HEK293 (cell line): ENCODE results near the gene LARGE1.

Source experiments
- CTCF ChIA-PET: fragments of 350-600 bp; formaldehyde crosslinking; extraction: SDS; loops from one replicate; lab custom pipeline; 2021; ENCODE audit warnings: antibody characterized with exemption; lab: Yijun Ruan, JAX
- POLR2A ChIA-PET: fragments of 300-600 bp; formaldehyde crosslinking; extraction: SDS; loops from one replicate; lab custom pipeline; 2020; ENCODE audit warnings: antibody characterized with exemption, inconsistent platforms; lab: Yijun Ruan, JAX
- H3K27ac ChIP-seq: fragments of 200-500 bp; sonication (Bioruptor generic); 2 replicates; pipeline ENCODE4 v1.5.1; 2014; ENCODE audit warnings: low read depth, low read length, control low read depth, inconsistent platforms; ENCODE audit errors: extremely low read depth
- H3K36me3 ChIP-seq, 2 experiments: fragments of 200-500 bp in 1 of 2; sonication (Bioruptor generic) in 1 of 2; 1 replicate in 1 of 2; 2 replicates in 1 of 2; pipeline ENCODE4 v1.5.1; 2014 to 2017; ENCODE audit warnings: inconsistent platforms in 2 of 2, low read length in 2 of 2; ENCODE audit not compliant: control insufficient read depth in 2 of 2, insufficient read depth in 1 of 2
- H3K4me1 ChIP-seq: fragments of 200-500 bp; sonication (Bioruptor generic); 2 replicates; pipeline ENCODE4 v1.5.1; 2014; ENCODE audit warnings: mild to moderate bottlenecking, low read length, inconsistent platforms; ENCODE audit not compliant: control insufficient read depth, insufficient read depth
- H3K4me3 ChIP-seq: 2 replicates; pipeline ENCODE4 v1.5.1; 2011; ENCODE audit warnings: low read depth, mild to moderate bottlenecking, control low read depth, low read length, moderate library complexity
- H3K9me3 ChIP-seq: fragments of 200-500 bp; sonication (Bioruptor generic); 2 replicates; pipeline ENCODE4 v1.5.1; 2014; ENCODE audit warnings: low read depth, low read length, inconsistent platforms; ENCODE audit not compliant: control insufficient read depth, insufficient read depth
- EGR2 ChIP-seq: fragments of 450-650 bp; formaldehyde crosslinking; IDR thresholded peaks from 2 replicates; pipeline ENCODE4 v1.5.1; 2016; ENCODE audit warnings: low read depth, missing biosample characterization, missing genetic modification characterization
- PRDM1 ChIP-seq: fragments of 450-650 bp; formaldehyde crosslinking; IDR thresholded peaks from 2 replicates; pipeline ENCODE4; 2016; ENCODE audit warnings: missing biosample characterization, missing genetic modification characterization
- REPIN1 ChIP-seq: fragments of 450-650 bp; formaldehyde crosslinking; IDR thresholded peaks from 2 replicates; pipeline ENCODE4 v1.5.1; 2017; ENCODE audit warnings: missing biosample characterization, missing genetic modification characterization, low read depth
- SP3 ChIP-seq: fragments of 450-650 bp; formaldehyde crosslinking; IDR thresholded peaks from 2 replicates; pipeline ENCODE4 v1.5.1; 2016; ENCODE audit warnings: missing biosample characterization, missing genetic modification characterization
- TCF7L2 ChIP-seq: IDR thresholded peaks from 2 replicates; pipeline ENCODE4 v1.6.1; 2011; ENCODE audit warnings: low read depth, mild to moderate bottlenecking, inconsistent platforms, low read length, moderate library complexity, borderline replicate concordance
- YY1 ChIP-seq: fragments of 450-650 bp; formaldehyde crosslinking; IDR thresholded peaks from 2 replicates; pipeline ENCODE4 v1.5.1; 2018; ENCODE audit warnings: missing biosample characterization, missing genetic modification characterization
- ZNF10 ChIP-seq: fragments of 450-650 bp; formaldehyde crosslinking; IDR thresholded peaks from 2 replicates; pipeline ENCODE4 v1.5.1; 2017; ENCODE audit warnings: missing biosample characterization, missing genetic modification characterization
- ZNF169 ChIP-seq: fragments of 450-650 bp; formaldehyde crosslinking; IDR thresholded peaks from 2 replicates; pipeline ENCODE4 v1.5.1; 2016; ENCODE audit warnings: missing biosample characterization, missing genetic modification characterization
- ZNF174 ChIP-seq: fragments of 450-650 bp; formaldehyde crosslinking; IDR thresholded peaks from 2 replicates; pipeline ENCODE4 v1.5.0; 2017; ENCODE audit warnings: missing biosample characterization, mild to moderate bottlenecking, missing genetic modification characterization
- ZNF2 ChIP-seq: fragments of 450-650 bp; formaldehyde crosslinking; IDR thresholded peaks from 2 replicates; pipeline ENCODE4 v1.5.1; 2016; ENCODE audit warnings: missing biosample characterization, missing genetic modification characterization
- ZNF274 ChIP-seq, 2 experiments: fragments of 200-500 bp in 1 of 2; fragments of 450-650 bp in 1 of 2; sonication (Bioruptor generic) in 1 of 2; formaldehyde crosslinking in 1 of 2; IDR thresholded peaks; 2 replicates each; pipeline versions ENCODE4 v1.5.1 to v1.6.1; 2014 to 2016; ENCODE audit warnings: borderline replicate concordance in 1 of 2, inconsistent platforms in 1 of 2, low read length in 1 of 2, missing biosample characterization in 1 of 2, missing genetic modification characterization in 1 of 2
- ZNF37A ChIP-seq: fragments of 450-650 bp; IDR thresholded peaks from 2 replicates; pipeline ENCODE4 v1.5.1; 2018; ENCODE audit warnings: missing biosample characterization, missing genetic modification characterization
- ZNF404 ChIP-seq: fragments of 450-650 bp; formaldehyde crosslinking; IDR thresholded peaks from 2 replicates; pipeline ENCODE4 v1.5.1; 2017; ENCODE audit warnings: missing biosample characterization, missing genetic modification characterization
- ZNF423 ChIP-seq: fragments of 450-650 bp; formaldehyde crosslinking; IDR thresholded peaks from 2 replicates; pipeline ENCODE4 v1.5.1; 2016; ENCODE audit warnings: missing biosample characterization, missing genetic modification characterization
- ZNF677 ChIP-seq: fragments of 450-650 bp; IDR thresholded peaks from 2 replicates; pipeline ENCODE4 v1.5.0; 2018; ENCODE audit warnings: missing biosample characterization, mild to moderate bottlenecking, missing genetic modification characterization, moderate library complexity
- TF ChIP-seq, protein P1 (sequence below): fragments of 450-650 bp; IDR thresholded peaks from 2 replicates; pipeline ENCODE4 v1.5.1; 2018; ENCODE audit warnings: missing biosample characterization, mild to moderate bottlenecking, missing genetic modification characterization
- TF ChIP-seq, protein P2 (sequence below): fragments of 450-650 bp; IDR thresholded peaks from 2 replicates; pipeline ENCODE4 v1.5.1; 2018; ENCODE audit warnings: missing biosample characterization, missing genetic modification characterization
- TF ChIP-seq, protein P3 (sequence below): fragments of 450-650 bp; formaldehyde crosslinking; IDR thresholded peaks from 2 replicates; pipeline ENCODE4 v1.5.1; 2016; ENCODE audit warnings: missing biosample characterization, missing genetic modification characterization
- TF ChIP-seq, protein P4 (sequence below): fragments of 450-650 bp; formaldehyde crosslinking; IDR thresholded peaks from 2 replicates; pipeline ENCODE4; 2016; ENCODE audit warnings: missing biosample characterization, missing genetic modification characterization

LARGE1 gene

DNA sequence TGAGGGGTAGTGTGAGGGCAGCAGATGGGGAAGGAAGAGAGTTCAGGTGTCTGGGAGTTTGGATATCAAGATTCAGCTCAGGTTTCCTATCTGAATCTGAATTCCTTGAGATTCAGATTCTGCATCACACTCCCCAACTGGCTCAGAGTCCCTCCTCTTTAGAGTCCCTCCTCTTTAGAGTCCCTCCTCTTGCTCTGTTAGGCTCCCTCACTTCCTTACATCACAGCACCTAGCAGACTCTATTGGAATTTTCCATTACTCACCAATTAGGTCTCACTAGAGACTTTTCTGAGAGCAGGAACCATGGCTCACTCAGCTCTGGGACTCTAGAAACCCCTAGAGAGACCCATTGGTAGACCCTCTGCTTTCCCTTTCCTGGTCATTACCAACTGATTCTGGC, 558.7 kb downstream of the LARGE1 start:
- no peaks in the 10 kb centered on the region for H3K9me3 ChIP-seq
- no peak overlapping the region for H3K27ac ChIP-seq
- no peak overlapping the region for H3K4me3 ChIP-seq
- peaks cover 2% of the 10 kb centered on the region; the same call in 1 of the 2 replicates for H3K4me1 ChIP-seq
- ChIA-PET CTCF (interaction anchor here (0.7 kb wide), 1 partner anchor 33 kb away, joined by 3 read pairs; no protein-coding TSS in a partner anchor), POLR2A (no interaction called here)
- H3K36me3 ChIP-seq, result no peaks in the 10 kb centered on the region; a peak in 1 of 3 replicates
- TF ChIP-seq, protein P1, sequence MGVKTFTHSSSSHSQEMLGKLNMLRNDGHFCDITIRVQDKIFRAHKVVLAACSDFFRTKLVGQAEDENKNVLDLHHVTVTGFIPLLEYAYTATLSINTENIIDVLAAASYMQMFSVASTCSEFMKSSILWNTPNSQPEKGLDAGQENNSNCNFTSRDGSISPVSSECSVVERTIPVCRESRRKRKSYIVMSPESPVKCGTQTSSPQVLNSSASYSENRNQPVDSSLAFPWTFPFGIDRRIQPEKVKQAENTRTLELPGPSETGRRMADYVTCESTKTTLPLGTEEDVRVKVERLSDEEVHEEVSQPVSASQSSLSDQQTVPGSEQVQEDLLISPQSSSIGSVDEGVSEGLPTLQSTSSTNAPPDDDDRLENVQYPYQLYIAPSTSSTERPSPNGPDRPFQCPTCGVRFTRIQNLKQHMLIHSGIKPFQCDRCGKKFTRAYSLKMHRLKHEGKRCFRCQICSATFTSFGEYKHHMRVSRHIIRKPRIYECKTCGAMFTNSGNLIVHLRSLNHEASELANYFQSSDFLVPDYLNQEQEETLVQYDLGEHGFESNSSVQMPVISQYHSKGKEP, result no peak

DNA sequence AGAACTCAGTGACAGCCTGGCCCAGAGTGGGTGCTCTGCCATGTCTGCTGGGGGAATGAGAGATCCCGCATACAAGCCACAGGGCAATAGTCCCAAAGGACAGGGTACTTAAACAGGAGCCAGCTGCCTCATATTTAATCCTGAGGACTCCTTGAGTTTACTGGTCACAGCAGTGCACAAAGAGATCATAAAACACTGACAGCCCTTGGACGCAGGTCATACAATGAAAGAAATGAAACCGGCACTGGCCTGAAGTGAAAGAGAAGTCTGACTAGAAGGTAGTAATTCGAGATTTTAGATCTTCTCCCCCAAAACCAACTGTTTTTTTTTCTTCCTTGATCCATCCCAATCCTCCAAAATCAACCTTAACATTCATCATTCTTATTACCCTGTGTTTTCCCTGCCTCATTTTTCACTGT, 562.3 kb downstream of the LARGE1 start:
- Histone ChIP-seq H3K36me3 (no peaks in the 10 kb centered on the region), H3K4me1 (peaks cover 2% of the 10 kb centered on the region; the same call in 1 of the 2 replicates), H3K4me3 (no peak overlapping the region), H3K9me3 (no peaks in the 10 kb centered on the region), H3K27ac (no peak overlapping the region)
- ChIA-PET CTCF (no interaction called here), POLR2A (no interaction called here)
- TF ChIP-seq, protein P2, sequence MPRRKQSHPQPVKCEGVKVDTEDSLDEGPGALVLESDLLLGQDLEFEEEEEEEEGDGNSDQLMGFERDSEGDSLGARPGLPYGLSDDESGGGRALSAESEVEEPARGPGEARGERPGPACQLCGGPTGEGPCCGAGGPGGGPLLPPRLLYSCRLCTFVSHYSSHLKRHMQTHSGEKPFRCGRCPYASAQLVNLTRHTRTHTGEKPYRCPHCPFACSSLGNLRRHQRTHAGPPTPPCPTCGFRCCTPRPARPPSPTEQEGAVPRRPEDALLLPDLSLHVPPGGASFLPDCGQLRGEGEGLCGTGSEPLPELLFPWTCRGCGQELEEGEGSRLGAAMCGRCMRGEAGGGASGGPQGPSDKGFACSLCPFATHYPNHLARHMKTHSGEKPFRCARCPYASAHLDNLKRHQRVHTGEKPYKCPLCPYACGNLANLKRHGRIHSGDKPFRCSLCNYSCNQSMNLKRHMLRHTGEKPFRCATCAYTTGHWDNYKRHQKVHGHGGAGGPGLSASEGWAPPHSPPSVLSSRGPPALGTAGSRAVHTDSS, result no peak
- TF ChIP-seq PRDM1, result no peak
- no peak for TF ChIP-seq TCF7L2
- TF ChIP-seq EGR2, result no peak
- TF ChIP-seq ZNF423 (tag by site-specific recombination), result no peak
- TF ChIP-seq, protein P3, sequence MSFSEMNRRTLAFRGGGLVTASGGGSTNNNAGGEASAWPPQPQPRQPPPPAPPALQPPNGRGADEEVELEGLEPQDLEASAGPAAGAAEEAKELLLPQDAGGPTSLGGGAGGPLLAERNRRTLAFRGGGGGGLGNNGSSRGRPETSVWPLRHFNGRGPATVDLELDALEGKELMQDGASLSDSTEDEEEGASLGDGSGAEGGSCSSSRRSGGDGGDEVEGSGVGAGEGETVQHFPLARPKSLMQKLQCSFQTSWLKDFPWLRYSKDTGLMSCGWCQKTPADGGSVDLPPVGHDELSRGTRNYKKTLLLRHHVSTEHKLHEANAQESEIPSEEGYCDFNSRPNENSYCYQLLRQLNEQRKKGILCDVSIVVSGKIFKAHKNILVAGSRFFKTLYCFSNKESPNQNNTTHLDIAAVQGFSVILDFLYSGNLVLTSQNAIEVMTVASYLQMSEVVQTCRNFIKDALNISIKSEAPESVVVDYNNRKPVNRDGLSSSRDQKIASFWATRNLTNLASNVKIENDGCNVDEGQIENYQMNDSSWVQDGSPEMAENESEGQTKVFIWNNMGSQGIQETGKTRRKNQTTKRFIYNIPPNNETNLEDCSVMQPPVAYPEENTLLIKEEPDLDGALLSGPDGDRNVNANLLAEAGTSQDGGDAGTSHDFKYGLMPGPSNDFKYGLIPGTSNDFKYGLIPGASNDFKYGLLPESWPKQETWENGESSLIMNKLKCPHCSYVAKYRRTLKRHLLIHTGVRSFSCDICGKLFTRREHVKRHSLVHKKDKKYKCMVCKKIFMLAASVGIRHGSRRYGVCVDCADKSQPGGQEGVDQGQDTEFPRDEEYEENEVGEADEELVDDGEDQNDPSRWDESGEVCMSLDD (tag by site-specific recombination), result no peak
- no peak for TF ChIP-seq ZNF174
- no peak for TF ChIP-seq SP3 (tag by site-specific recombination)
- TF ChIP-seq ZNF404 (tag by site-specific recombination), result no peak
- no peak for TF ChIP-seq ZNF677
- no peak for TF ChIP-seq ZNF10 (tag by site-specific recombination)
- no peak for TF ChIP-seq ZNF2 (tag by site-specific recombination)
- TF ChIP-seq ZNF169 (tag by site-specific recombination), result no peak
- TF ChIP-seq REPIN1, result no peak
- no peak for TF ChIP-seq YY1 (tag by site-specific recombination)
- TF ChIP-seq ZNF274 (IDR thresholded peaks at IDR 0.05; ENCODE audit: low read length), result no peak
- TF ChIP-seq ZNF274 (tag by site-specific recombination; IDR thresholded peaks at IDR 0.05; ENCODE audit: borderline replicate concordance), result no peak
- TF ChIP-seq ZNF37A (tag by site-specific recombination), result no peak
- TF ChIP-seq, protein P4, sequence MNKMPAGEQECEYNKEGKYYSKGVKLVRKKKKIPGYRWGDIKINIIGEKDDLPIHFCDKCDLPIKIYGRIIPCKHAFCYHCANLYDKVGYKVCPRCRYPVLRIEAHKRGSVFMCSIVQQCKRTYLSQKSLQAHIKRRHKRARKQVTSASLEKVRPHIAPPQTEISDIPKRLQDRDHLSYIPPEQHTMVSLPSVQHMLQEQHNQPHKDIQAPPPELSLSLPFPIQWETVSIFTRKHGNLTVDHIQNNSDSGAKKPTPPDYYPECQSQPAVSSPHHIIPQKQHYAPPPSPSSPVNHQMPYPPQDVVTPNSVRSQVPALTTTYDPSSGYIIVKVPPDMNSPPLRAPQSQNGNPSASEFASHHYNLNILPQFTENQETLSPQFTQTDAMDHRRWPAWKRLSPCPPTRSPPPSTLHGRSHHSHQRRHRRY (tag by site-specific recombination), result no peak
